Kidney (tissue), 14 donors: ENCODE data around the gene COQ6. TPM values are rescaled to one million over a fixed set of nuclear protein-coding genes. Genes with fewer than 3 reads are reported as not detected.
"Not testable (repeated sequence)": the region's sequence is repeated elsewhere in the genome, so short reads cannot be mapped to it uniquely, and the experiment has no call there.

Experiments used
- DNase-seq, 5 donors: peaks; one replicate each; pipeline ENCODE4 v3.0.0-alpha.2; 2013 to 2020
- FAIRE-seq: peaks from 2 replicates; lab custom pipeline; 2012; peaks lifted over from hg19 to GRCh38; lab: Jason Lieb, UNC
- H3K27ac ChIP-seq, 2 donors: one replicate each; pipeline ENCODE4 v1.7.0; 2013; ENCODE audit warnings: low read depth in 2 of 2, low read length in 2 of 2, inconsistent platforms in 1 of 2
- H3K27me3 ChIP-seq: one replicate; pipeline ENCODE4 v1.7.1; 2013; ENCODE audit warnings: low read length, inconsistent platforms; ENCODE audit not compliant: control insufficient read depth, insufficient read depth
- H3K36me3 ChIP-seq, 3 donors: one replicate each; pipeline versions ENCODE4 v1.7.0 to v1.7.1; 2013; ENCODE audit warnings: low read length in 3 of 3, control low read depth in 1 of 3, inconsistent platforms in 1 of 3; ENCODE audit not compliant: insufficient read depth in 3 of 3, control insufficient read depth in 2 of 3
- H3K4me1 ChIP-seq, 3 donors: one replicate each; pipeline versions ENCODE4 v1.7.0 to v1.7.1; 2013; ENCODE audit warnings: low read length in 3 of 3, inconsistent platforms in 1 of 3, low read depth in 1 of 3; ENCODE audit not compliant: control insufficient read depth in 2 of 3, insufficient read depth in 2 of 3
- H3K4me3 ChIP-seq, 3 donors: one replicate each; pipeline versions ENCODE4 v1.7.0 to v1.8.1; 2013; ENCODE audit warnings: low read length in 3 of 3, control low read depth in 1 of 3, inconsistent platforms in 1 of 3
- H3K9ac ChIP-seq, 3 donors: one replicate each; pipeline versions ENCODE4 v1.7.0 to v1.7.1; 2013; ENCODE audit warnings: low read length in 3 of 3, control low read depth in 1 of 3, inconsistent platforms in 1 of 3
- H3K9me3 ChIP-seq, 3 donors: one replicate each; pipeline versions ENCODE4 v1.7.0 to v1.7.1; 2013; ENCODE audit warnings: low read length in 3 of 3, control low read depth in 1 of 3, inconsistent platforms in 1 of 3; ENCODE audit not compliant: control insufficient read depth in 2 of 3, insufficient read depth in 1 of 3
- CTCF ChIP-seq: IDR thresholded peaks from 3 replicates; pipeline ENCODE4 v1.5.1; 2012; ENCODE audit warnings: mild to moderate bottlenecking, moderate library complexity, borderline replicate concordance; ENCODE audit not compliant: insufficient read depth; ENCODE audit errors: extremely low read depth
- intact Hi-C: fragments of 100-400 bp; cut with DNase I; formaldehyde crosslinking; loops from one replicate; pipeline ENCODE4 v1.11.1; 2022
- polyA plus RNA-seq: library from polyadenylated mRNA; stranded (reverse); fragments of 350-450 nt; fragmentation: Illumina TruSeq; extraction: RNeasy Lipid Tissue Mini Kit (QIAGEN cat#74804); gene quantifications from one replicate; pipeline ENCODE4 v1.2.3, GENCODE V29; 2014; ENCODE audit warnings: low read depth, low replicate concordance; ENCODE audit not compliant: insufficient read depth
- total RNA-seq: library from RNA; stranded (reverse); fragmentation: NEBNext Ultra II Directional; extraction: Animal tissue kit (Norgen Biotek cat#: 25700); gene quantifications from one replicate; pipeline ENCODE4 v1.2.1, GENCODE V29; 2021
- donor health status: control.
- donor health status: control.
- donor health status: control.
- donor health status: control.
- donor health status: control.
- donor health status: DM: yes; HTN: yes; CAD: no.
- donor health status: Normal renal cell carcinoma (clear cell type).

Gene COQ6
- total and polyA plus RNA-seq, 2 donors from 2014 or later = 24.6 to 40.8 TPM

- H3K27me3 ChIP-seq = no peaks in the 10 kb centered on the region
- no peak for DNase-seq
- no peak for TF ChIP-seq CTCF
- no peak overlapping the region for H3K27ac ChIP-seq
- intact Hi-C loops = no loop called here
- H3K4me3 ChIP-seq = no peak overlapping the region
- peaks cover 3 to 21% (median 16%) of the 10 kb centered on the region in 3 donors for H3K36me3 ChIP-seq
- no peaks in the 10 kb centered on the region for H3K9me3 ChIP-seq
- no peak overlapping the region for H3K9ac ChIP-seq
- no peak for FAIRE-seq
- no peaks in the 10 kb centered on the region for H3K4me1 ChIP-seq
Observed at GRCh38 chr14:73913256-73913655, 36.8 kb upstream of the COQ6 start.

- intact Hi-C loops = no loop called here
- H3K27ac ChIP-seq = no peak overlapping the region
- no peak overlapping the region for H3K4me3 ChIP-seq
- H3K27me3 ChIP-seq = no peaks in the 10 kb centered on the region
- no peaks in the 10 kb centered on the region for H3K4me1 ChIP-seq
- no peaks in the 10 kb centered on the region for H3K9me3 ChIP-seq
- no peak for DNase-seq
- TF ChIP-seq CTCF = no peak
- no peak for FAIRE-seq
- H3K9ac ChIP-seq = no peak overlapping the region
- peaks cover 4 to 16% (median 12%) of the 10 kb centered on the region in 3 donors for H3K36me3 ChIP-seq
Observed at GRCh38 chr14:73916324-73916723, 33.8 kb upstream of the COQ6 start.

GRCh38 chr14:73919457-73919856 lies 30.6 kb upstream of the COQ6 start:
- intact Hi-C loops, H3K4me3 ChIP-seq, FAIRE-seq: not testable (repeated sequence)

GRCh38 chr14:73924337-73924736 lies 25.8 kb upstream of the COQ6 start:
- Histone ChIP-seq H3K36me3 (peaks cover 10 to 54% (median 42%) of the 10 kb centered on the region in 3 donors), H3K4me1 (no peaks in the 10 kb centered on the region)
- intact Hi-C loops = no loop called here

More at GRCh38 chr14:73919457-73919856, 30.6 kb upstream of the COQ6 start:
- not testable (repeated sequence) for DNase-seq, H3K9ac ChIP-seq, H3K4me1 ChIP-seq, H3K9me3 ChIP-seq, H3K27ac ChIP-seq, H3K27me3 ChIP-seq
- peaks cover 4 to 39% (median 31%) of the 10 kb centered on the region in 3 donors for H3K36me3 ChIP-seq

More at GRCh38 chr14:73924337-73924736, 25.8 kb upstream of the COQ6 start:
- no peaks in the 10 kb centered on the region for H3K9me3 ChIP-seq
- H3K9ac ChIP-seq = no peak overlapping the region
- DNase-seq (no peak), FAIRE-seq (no peak)
- no peak for TF ChIP-seq CTCF
- no peak overlapping the region for H3K27ac ChIP-seq
- no peak overlapping the region for H3K4me3 ChIP-seq
- no peaks in the 10 kb centered on the region for H3K27me3 ChIP-seq
